Nephron (organoid): ENCODE results near the gene C1QTNF5.
A peak's percentile ranks its signal among the peaks of the same experiment; 100 is the strongest.

Experiments
- H3K27ac Mint-ChIP-seq, 3 experiments: 2 replicates each; pipeline ENCODE4 v1.8.0; 2020; ENCODE audit warnings: mixed read lengths in 3 of 3, mild to moderate bottlenecking in 2 of 3, moderate library complexity in 1 of 3
- H3K27me3 Mint-ChIP-seq: 2 replicates; pipeline ENCODE4 v1.8.0; 2021; ENCODE audit warnings: low read depth, mild to moderate bottlenecking, moderate library complexity, mixed read lengths
- H3K36me3 Mint-ChIP-seq: 2 replicates; pipeline ENCODE4 v1.8.0; 2020; ENCODE audit warnings: low read depth, mixed read lengths
- H3K4me1 Mint-ChIP-seq: 2 replicates; pipeline ENCODE4 v1.8.0; 2020; ENCODE audit warnings: mixed read lengths
- H3K4me3 Mint-ChIP-seq, 3 experiments: 2 replicates each; pipeline ENCODE4 v1.8.0; 2020; ENCODE audit warnings: mild to moderate bottlenecking in 3 of 3, mixed read lengths in 3 of 3, moderate library complexity in 2 of 3
- H3K9me3 Mint-ChIP-seq: 2 replicates; pipeline ENCODE4 v1.8.0; 2020; ENCODE audit warnings: mixed read lengths
- TF ChIP-seq, protein P1 (sequence below), 3 experiments: fragments of 200-600 bp; sonication (generic); IDR thresholded peaks; one replicate each; pipeline ENCODE4 v1.5.0; 2021; ENCODE audit warnings: antibody characterized with exemption in 3 of 3; ENCODE audit not compliant: unreplicated experiment in 3 of 3

Gene C1QTNF5

DNA sequence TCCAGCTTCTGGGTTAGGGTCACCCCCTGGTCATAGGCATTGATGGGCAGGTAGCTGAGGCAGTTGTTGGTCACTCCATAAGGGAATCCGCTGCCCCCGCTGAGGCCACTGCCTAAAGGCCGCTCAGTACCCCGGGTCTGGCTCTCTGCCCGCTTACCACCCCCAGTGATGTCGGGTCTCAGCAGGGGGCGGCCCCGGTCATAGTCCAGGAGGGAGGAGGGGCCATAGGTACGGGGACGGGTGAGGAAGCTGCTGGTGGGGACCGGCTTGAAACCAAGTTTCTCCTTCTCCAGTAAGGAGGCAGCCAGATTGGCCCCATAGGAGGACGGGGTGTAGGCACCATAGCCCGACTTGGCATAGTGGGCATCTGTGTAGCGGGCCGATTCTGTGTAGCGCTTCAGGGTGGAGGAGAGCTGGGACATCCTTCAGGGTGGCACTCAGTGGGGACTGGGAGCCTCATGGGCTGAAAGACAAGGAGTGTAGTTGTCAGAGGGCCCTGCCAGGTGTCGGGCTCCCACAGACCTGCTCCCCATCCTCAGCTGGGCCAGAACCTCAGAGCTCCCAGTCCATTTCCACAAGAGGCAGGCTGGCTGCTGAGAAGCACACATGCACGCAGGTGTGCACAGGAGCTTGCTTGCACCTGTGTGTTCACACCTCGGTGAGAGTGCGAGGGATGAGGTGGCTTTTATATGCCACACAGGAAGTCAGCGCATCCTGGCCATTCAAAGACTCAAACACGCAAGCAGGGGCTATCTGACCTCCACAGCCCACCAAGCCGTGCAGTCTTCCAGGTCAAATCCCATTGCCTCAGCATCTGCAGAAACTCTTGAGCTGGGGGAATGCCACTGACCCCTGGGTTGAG lies 32.6 kb upstream of the C1QTNF5 start:
- H3K36me3 Mint-ChIP-seq = no peaks in the 10 kb centered on the region
- H3K27ac Mint-ChIP-seq = no peak overlapping the region
- peaks cover 71% of the 10 kb centered on the region for H3K4me1 Mint-ChIP-seq
- H3K27me3 Mint-ChIP-seq = peaks cover 11% of the 10 kb centered on the region
- TF ChIP-seq, protein P1, sequence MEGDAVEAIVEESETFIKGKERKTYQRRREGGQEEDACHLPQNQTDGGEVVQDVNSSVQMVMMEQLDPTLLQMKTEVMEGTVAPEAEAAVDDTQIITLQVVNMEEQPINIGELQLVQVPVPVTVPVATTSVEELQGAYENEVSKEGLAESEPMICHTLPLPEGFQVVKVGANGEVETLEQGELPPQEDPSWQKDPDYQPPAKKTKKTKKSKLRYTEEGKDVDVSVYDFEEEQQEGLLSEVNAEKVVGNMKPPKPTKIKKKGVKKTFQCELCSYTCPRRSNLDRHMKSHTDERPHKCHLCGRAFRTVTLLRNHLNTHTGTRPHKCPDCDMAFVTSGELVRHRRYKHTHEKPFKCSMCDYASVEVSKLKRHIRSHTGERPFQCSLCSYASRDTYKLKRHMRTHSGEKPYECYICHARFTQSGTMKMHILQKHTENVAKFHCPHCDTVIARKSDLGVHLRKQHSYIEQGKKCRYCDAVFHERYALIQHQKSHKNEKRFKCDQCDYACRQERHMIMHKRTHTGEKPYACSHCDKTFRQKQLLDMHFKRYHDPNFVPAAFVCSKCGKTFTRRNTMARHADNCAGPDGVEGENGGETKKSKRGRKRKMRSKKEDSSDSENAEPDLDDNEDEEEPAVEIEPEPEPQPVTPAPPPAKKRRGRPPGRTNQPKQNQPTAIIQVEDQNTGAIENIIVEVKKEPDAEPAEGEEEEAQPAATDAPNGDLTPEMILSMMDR (IDR thresholded peaks at IDR 0.05; ENCODE audit: unreplicated experiment in 3 of 3) = no peak
- H3K9me3 Mint-ChIP-seq = no peaks in the 10 kb centered on the region
- H3K4me3 Mint-ChIP-seq = no peak overlapping the region

DNA sequence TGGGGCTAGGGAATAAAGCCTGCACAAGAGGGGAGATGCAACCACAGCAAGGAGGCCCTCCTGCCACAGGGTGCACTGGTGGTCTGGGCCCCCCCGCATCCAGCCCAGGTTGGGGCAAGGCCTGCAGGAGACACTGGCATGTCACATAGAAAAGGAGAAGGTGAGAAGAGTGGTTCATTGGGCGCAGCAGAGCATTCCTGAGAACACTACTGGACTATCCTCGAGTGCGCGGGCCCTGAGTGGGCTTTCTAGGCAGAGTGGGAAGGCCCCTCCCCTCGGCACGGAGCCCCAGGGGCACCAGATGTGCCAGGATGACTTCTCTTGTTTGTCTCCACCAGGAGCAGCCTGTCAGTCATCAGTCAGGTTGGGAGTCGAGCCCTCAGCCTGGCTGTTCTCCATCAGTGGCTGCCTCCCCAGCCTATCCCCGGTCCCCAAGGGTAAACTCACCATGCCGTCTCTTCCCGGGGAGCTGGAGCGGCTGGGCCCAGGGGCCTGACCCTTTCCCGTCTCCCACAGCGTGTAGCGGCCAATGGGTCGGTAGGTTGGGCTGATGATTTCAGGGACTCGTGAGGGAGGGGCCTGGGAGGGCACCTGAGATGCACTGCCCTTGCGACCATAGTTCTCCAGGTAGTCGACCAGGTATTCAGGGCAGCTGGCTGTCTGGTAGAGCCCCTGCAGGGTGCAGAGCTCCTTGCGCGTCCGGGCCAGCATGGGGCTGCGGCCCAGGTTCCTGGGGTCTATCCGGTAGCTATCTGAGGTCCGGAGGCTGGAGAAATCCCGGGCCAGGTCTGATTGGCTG lies 31.8 kb upstream of the C1QTNF5 start:
- H3K4me3 Mint-ChIP-seq = no peak overlapping the region
- H3K27me3 Mint-ChIP-seq = peaks cover 11% of the 10 kb centered on the region
- TF ChIP-seq, protein P1 (IDR thresholded peaks at IDR 0.05; ENCODE audit: unreplicated experiment in 3 of 3) = no peak
- H3K36me3 Mint-ChIP-seq = no peaks in the 10 kb centered on the region
- peak overlapping the region in 1 of 3 experiments; percentile 13 for H3K27ac Mint-ChIP-seq
- peaks cover 79% of the 10 kb centered on the region for H3K4me1 Mint-ChIP-seq
- H3K9me3 Mint-ChIP-seq = no peaks in the 10 kb centered on the region

DNA sequence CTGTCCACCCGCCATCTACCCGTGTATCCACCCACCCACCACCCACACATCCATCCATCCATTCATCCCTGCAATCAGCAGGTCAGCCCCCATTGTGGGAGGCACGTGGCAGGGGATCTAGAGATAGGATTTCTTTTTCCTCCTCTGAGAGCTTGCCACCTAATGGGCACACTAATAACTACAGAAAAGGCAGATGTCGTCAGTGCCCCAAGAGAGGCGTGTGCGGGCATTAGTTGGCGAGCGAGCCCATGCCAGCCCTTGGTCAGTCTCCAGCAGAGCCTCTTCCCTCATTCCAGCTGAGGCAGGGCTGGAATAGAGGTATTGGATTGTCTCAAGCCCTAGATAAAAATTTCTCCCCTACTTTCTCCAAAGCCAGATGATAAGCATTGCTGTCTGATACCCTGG lies 31.1 kb upstream of the C1QTNF5 start:
- Mint-ChIP-seq H3K4me1 (peaks cover 85% of the 10 kb centered on the region), H3K4me3 (peak overlapping the region in 1 of 3 experiments; percentile 15), H3K27me3 (peaks cover 11% of the 10 kb centered on the region), H3K36me3 (no peaks in the 10 kb centered on the region), H3K9me3 (no peaks in the 10 kb centered on the region), H3K27ac (peak overlapping the region; percentile 13 to 92 (median 36))
- TF ChIP-seq, protein P1 (IDR thresholded peaks at IDR 0.05; ENCODE audit: unreplicated experiment in 3 of 3) = peak in 1 of 3 experiments; percentile 26

DNA sequence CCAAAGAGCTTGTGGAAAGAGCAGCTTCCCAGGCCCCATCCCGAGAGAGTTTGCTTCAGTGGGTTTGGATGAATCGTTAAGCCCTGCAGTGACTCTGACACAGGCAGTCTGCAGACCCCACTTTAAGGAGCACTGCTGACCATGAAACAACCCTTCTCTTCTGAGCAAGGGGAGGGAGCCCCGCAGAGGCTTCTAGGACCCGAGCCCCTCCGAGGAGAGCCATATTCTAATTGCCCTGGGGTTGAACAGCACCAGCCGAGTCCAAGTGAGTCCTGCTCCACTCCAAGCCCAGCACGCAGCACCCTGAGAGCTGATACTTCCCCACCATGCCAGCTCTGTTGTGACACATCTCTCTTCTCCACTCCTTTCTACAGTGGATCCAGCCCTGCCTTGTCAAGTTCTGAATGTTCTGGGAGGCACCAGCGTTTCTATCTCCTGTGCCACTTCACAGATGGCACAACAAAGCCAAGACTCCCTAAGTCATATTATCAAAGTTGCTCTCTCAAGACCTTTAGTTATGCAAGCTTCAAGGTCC lies 30.5 kb upstream of the C1QTNF5 start:
- H3K27me3 Mint-ChIP-seq = peaks cover 17% of the 10 kb centered on the region
- TF ChIP-seq, protein P1 (IDR thresholded peaks at IDR 0.05; ENCODE audit: unreplicated experiment in 3 of 3) = no peak
- no peaks in the 10 kb centered on the region for H3K9me3 Mint-ChIP-seq
- peaks cover 3% of the 10 kb centered on the region for H3K36me3 Mint-ChIP-seq
- H3K27ac Mint-ChIP-seq = peak overlapping the region; percentile 13 to 92 (median 36)
- peak overlapping the region in 1 of 3 experiments; percentile 18 for H3K4me3 Mint-ChIP-seq
- peaks cover 86% of the 10 kb centered on the region for H3K4me1 Mint-ChIP-seq

DNA sequence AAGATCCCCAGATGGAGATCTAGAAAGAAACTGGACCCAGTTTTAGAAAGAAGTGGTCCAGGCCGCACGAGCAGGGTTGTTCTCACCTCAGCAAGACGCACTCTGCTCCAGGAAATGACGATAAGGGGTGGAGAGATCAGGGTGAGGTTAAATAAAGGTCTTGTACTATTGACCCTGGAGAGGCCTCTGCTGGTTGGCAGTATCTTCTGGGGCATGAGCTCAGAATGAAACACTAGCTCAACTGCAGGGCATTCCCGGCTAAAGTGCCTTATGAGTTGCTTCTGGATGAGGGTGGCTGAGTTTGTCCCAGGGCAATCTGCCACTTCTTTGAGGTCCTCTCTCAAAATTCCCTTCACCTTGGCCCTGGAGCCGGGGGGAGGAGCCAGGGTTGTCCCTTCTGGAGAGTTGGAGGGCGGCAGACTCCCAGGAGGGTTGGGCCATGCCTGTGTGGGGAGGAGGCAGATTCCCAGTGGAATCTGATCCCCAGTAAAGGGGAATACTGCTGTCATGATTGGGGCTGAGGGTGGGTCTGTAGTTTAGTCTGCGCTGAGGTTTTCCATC lies 29.9 kb upstream of the C1QTNF5 start:
- TF ChIP-seq, protein P1 (IDR thresholded peaks at IDR 0.05; ENCODE audit: unreplicated experiment in 3 of 3) = no peak
- peaks cover 20% of the 10 kb centered on the region for H3K27me3 Mint-ChIP-seq

More for the DNA sequence above, 29.9 kb upstream of the C1QTNF5 start:
- Mint-ChIP-seq H3K36me3 (peaks cover 3% of the 10 kb centered on the region), H3K9me3 (no peaks in the 10 kb centered on the region), H3K27ac (peak overlapping the region; percentile 20 to 92 (median 36)), H3K4me3 (peak overlapping the region in 2 of 3 experiments; percentile 18 to 29), H3K4me1 (peaks cover 84% of the 10 kb centered on the region)
